HepG2 (cell line): ENCODE data around the gene UBQLN1. TPM values are rescaled to one million over a fixed set of nuclear protein-coding genes. Genes with fewer than 3 reads are reported as not detected.

Experiments used
- ATF5 ChIP-seq: sonication (generic); formaldehyde crosslinking; IDR thresholded peaks from 2 replicates; pipeline ENCODE4 v1.4.0; 2020; ENCODE audit warnings: mild to moderate bottlenecking, low read depth, missing genetic modification reagents
- DBP ChIP-seq: sonication (generic); formaldehyde crosslinking; IDR thresholded peaks from 2 replicates; pipeline ENCODE4 v1.4.0; 2020; ENCODE audit warnings: missing genetic modification reagents; ENCODE audit errors: not compliant biosample characterization
- DR1 ChIP-seq: sonication (generic); formaldehyde crosslinking; IDR thresholded peaks from 2 replicates; pipeline ENCODE4 v1.8.0; 2021; ENCODE audit warnings: mild to moderate bottlenecking, missing genetic modification reagents, inconsistent platforms
- RBAK ChIP-seq: sonication (generic); formaldehyde crosslinking; IDR thresholded peaks from 2 replicates; pipeline ENCODE4 v1.5.1; 2020; ENCODE audit warnings: mild to moderate bottlenecking, missing genetic modification reagents
- RFX5 ChIP-seq: IDR thresholded peaks from 2 replicates; pipeline ENCODE4 v1.6.1; 2011; ENCODE audit warnings: low read depth, low read length, improper control_type of control experiment
- SATB2 ChIP-seq: sonication (generic); formaldehyde crosslinking; IDR thresholded peaks from 2 replicates; pipeline ENCODE4 v1.5.0; 2020; ENCODE audit warnings: missing genetic modification reagents
- SMYD3 ChIP-seq: sonication (generic); formaldehyde crosslinking; IDR thresholded peaks from 2 replicates; pipeline ENCODE4 v1.8.1; 2023; ENCODE audit warnings: mild to moderate bottlenecking, missing genetic modification reagents
- SNAPC2 ChIP-seq: sonication (generic); formaldehyde crosslinking; IDR thresholded peaks from 2 replicates; pipeline ENCODE4 v1.8.1; 2022; ENCODE audit warnings: mild to moderate bottlenecking, missing genetic modification reagents
- STAT5B ChIP-seq: sonication (generic); formaldehyde crosslinking; IDR thresholded peaks from 2 replicates; pipeline ENCODE4 v1.4.0; 2020; ENCODE audit warnings: missing genetic modification reagents
- TOPORS ChIP-seq: sonication (generic); formaldehyde crosslinking; IDR thresholded peaks from 2 replicates; pipeline ENCODE4 v1.8.0; 2023; ENCODE audit warnings: mild to moderate bottlenecking, missing genetic modification reagents
- ZNF230 ChIP-seq: sonication (generic); formaldehyde crosslinking; IDR thresholded peaks from 2 replicates; pipeline ENCODE4 v1.4.0; 2020; ENCODE audit warnings: mild to moderate bottlenecking, missing genetic modification reagents
- ZNF407 ChIP-seq: sonication (generic); formaldehyde crosslinking; IDR thresholded peaks from one replicate; pipeline ENCODE4 v1.5.1; 2020; ENCODE audit warnings: mild to moderate bottlenecking, missing genetic modification reagents; ENCODE audit errors: not compliant biosample characterization
- ZNF570 ChIP-seq: sonication (generic); formaldehyde crosslinking; IDR thresholded peaks from 2 replicates; pipeline ENCODE4 v1.4.0; 2020; ENCODE audit warnings: mild to moderate bottlenecking, missing genetic modification reagents, borderline replicate concordance
- ZNF691 ChIP-seq: sonication (generic); formaldehyde crosslinking; IDR thresholded peaks from 2 replicates; pipeline ENCODE4 v1.4.0; 2020; ENCODE audit warnings: missing genetic modification reagents, low read depth, mild to moderate bottlenecking, borderline replicate concordance
- ZNF761 ChIP-seq: sonication (generic); formaldehyde crosslinking; conservative IDR thresholded peaks from 2 replicates; pipeline ENCODE4 v1.4.0; 2020; ENCODE audit warnings: mild to moderate bottlenecking, missing genetic modification reagents
- ZNF781 ChIP-seq: sonication (generic); formaldehyde crosslinking; IDR thresholded peaks from 2 replicates; pipeline ENCODE4 v1.5.1; 2020; ENCODE audit warnings: borderline replicate concordance, mild to moderate bottlenecking, missing genetic modification reagents; ENCODE audit errors: not compliant biosample characterization
- ZXDC ChIP-seq: sonication (generic); formaldehyde crosslinking; IDR thresholded peaks from 2 replicates; pipeline ENCODE4 v1.5.0; 2020; ENCODE audit warnings: mild to moderate bottlenecking, missing genetic modification reagents
- polyA plus RNA-seq, 8 experiments: library from polyadenylated mRNA; depleted of rRNA in 3 of 8; stranded (reverse) in 7 of 8; unstranded in 1 of 8; fragments of >200 nt; fragmentation: Illumina TruSeq in 4 of 8; extraction: Trizol in 4 of 8; gene quantifications; 2 replicates each; pipeline versions ENCODE4 v1.2.1 to v1.2.3, GENCODE V29; 2011 to 2016; ENCODE audit warnings: low read depth in 4 of 8, missing spikeins in 1 of 8, mixed read lengths in 1 of 8; ENCODE audit not compliant: insufficient read depth in 1 of 8
- total RNA-seq, 5 experiments: library from RNA; depleted of rRNA; stranded (reverse); fragments of >200 nt; fragmentation: Illumina TruSeq; extraction: Trizol; gene quantifications; 2 replicates each; pipeline ENCODE4 v1.2.3, GENCODE V29; 2016; ENCODE audit warnings: low read depth in 1 of 5

The UBQLN1 gene
- total and polyA plus RNA-seq, 2 of the 13 experiments (the other 11 are each of a cell fraction or from before 2014, with no cell fraction given) = 78.1 to 83.8 TPM

- TF ChIP-seq STAT5B (no peak), ATF5 (CRISPR knock-in tag) (no peak), SNAPC2 (CRISPR knock-in tag) (no peak), RFX5 (no peak), ZXDC (CRISPR knock-in tag) (no peak), ZNF570 (CRISPR knock-in tag) (no peak), ZNF230 (CRISPR knock-in tag) (no peak), DBP (CRISPR knock-in tag) (no peak), TOPORS (CRISPR knock-in tag) (no peak), SATB2 (0 out of 2 replicates have a peak, but pooled peaks have one; percentile 7), ZNF761 (CRISPR knock-in tag) (no peak), ZNF781 (CRISPR knock-in tag) (no peak), RBAK (CRISPR knock-in tag) (no peak), ZNF691 (no peak), DR1 (CRISPR knock-in tag) (no peak), ZNF407 (CRISPR knock-in tag) (no peak), SMYD3 (CRISPR knock-in tag) (no peak; the same call in 1 of the 2 replicates)
Measured at GRCh38 chr9:83623679-83624076, 84.1 kb downstream of the UBQLN1 start (continued).
